Right lobe of liver (tissue), 6 donors: ENCODE data around the gene B4GALT6. TPM values are rescaled to one million over a fixed set of nuclear protein-coding genes. Genes with fewer than 3 reads are reported as not detected.

Experiments
- ATAC-seq, 4 donors: fragments of 200-7000 bp; cut with Tn5 transposase; one replicate each; pipeline ENCODE4 v1.9.1; 2020; ENCODE audit warnings: mild to moderate bottlenecking in 4 of 4, moderate library complexity in 4 of 4
- DNase-seq, 3 donors: peaks; one replicate each; pipeline ENCODE4 v3.0.0-alpha.2; 2020
- H3K27ac ChIP-seq, 3 donors: fragments of 200-600 bp; one replicate each; pipeline ENCODE4 v1.8.0; 2022
- H3K27me3 ChIP-seq, 2 donors: fragments of 200-600 bp; one replicate each; pipeline ENCODE4 v1.8.0; 2022
- H3K36me3 ChIP-seq, 4 donors: fragments of 200-600 bp; sonication (generic) in 1 of 4; one replicate each; pipeline versions ENCODE4 v1.5.1 to v1.8.0; 2017 to 2022; ENCODE audit warnings: control low read depth in 1 of 4
- H3K4me1 ChIP-seq, 4 donors: fragments of 200-600 bp; sonication (generic) in 1 of 4; one replicate each; pipeline versions ENCODE4 v1.5.1 to v1.8.0; 2017 to 2022; ENCODE audit warnings: control low read depth in 1 of 4
- H3K4me3 ChIP-seq, 3 donors: fragments of 200-600 bp; one replicate each; pipeline ENCODE4 v1.8.0; 2022
- H3K9me3 ChIP-seq, 4 donors: fragments of 200-600 bp; sonication (generic) in 1 of 4; one replicate each; pipeline versions ENCODE4 v1.5.1 to v1.8.0; 2017 to 2022; ENCODE audit warnings: control low read depth in 1 of 4
- POLR2A ChIP-seq: fragments of 450-650 bp; IDR thresholded peaks from one replicate; pipeline ENCODE4 v1.6.1; 2017; ENCODE audit warnings: antibody characterized with exemption, mild to moderate bottlenecking
- WGBS: methylation state at CpG from one replicate; pipeline ENCODE4 v1.1.6; 2018; ENCODE audit warnings: low coverage, low lambda C conversion rate; ENCODE audit not compliant: insufficient coverage; ENCODE audit errors: missing lambda C conversion rate; 5-methylcytosine and 5-hydroxymethylcytosine counted together
- intact Hi-C, 2 donors: fragments of 100-400 bp; cut with DNase I; formaldehyde crosslinking; loops; one replicate each; pipeline versions ENCODE4 v1.11.2 to v1.14.1; 2022
- total RNA-seq, 6 experiments: library from RNA; depleted of rRNA in 2 of 6; stranded (reverse); fragments of >200 nt in 2 of 6; fragmentation: NEBNext Ultra II Directional in 3 of 6; extraction: Animal tissue kit (Norgen Biotek cat#: 25700) in 3 of 6; gene quantifications; one replicate each; pipeline versions ENCODE4 v1.1.0 to v1.2.4, GENCODE V29; 2016 to 2023
- TF ChIP-seq, protein P1 (sequence below), 4 donors: fragments of 200-600 bp in 3 of 4; fragments of 450-650 bp in 1 of 4; IDR thresholded peaks; one replicate each; pipeline versions ENCODE4 v1.5.1 to v1.8.0; 2016 to 2022; ENCODE audit warnings: antibody characterized with exemption in 4 of 4, mild to moderate bottlenecking in 2 of 4
- donor health status: DM: no; HTN: yes; CAD: no.
- donor health status: DM: no; HTN: no; CAD: no.
- donor health status: DM: no; HTN: no; CAD: no.
- donor health status: DM: no; HTN: yes; CAD: no.
- donor health status: DM: no; HTN: yes; CAD: no.

B4GALT6 gene
- total RNA-seq, 6 experiments from 2014 or later: 1.7 to 4.8 (median 2.0) TPM

DNA sequence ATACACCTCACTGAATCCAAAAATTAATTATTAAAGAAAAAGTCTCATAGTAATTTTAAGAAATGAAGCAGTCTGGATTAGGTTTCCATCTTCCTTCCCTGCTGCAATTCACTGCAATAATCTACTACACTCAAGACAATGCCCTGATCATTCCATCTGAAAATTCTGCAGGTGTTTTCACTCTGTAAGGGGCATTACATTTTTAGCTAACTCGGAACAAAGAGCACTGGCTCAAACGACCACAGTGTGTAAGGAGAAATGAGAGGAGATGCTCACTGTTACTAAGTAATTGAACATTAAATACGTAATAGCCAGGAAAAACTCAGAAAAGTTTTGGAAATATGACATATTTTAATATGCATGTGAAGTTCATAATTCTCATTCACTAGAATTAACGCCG lies 1.3 kb downstream of the B4GALT6 start:
- intact Hi-C loops: no loop called here
- no peak overlapping the region for H3K27ac ChIP-seq
- no peak for ATAC-seq

GRCh38 chr18:31680831-31681568 lies 3.4 kb downstream of the B4GALT6 start:
- H3K9me3 ChIP-seq: no peaks in the 10 kb centered on the region
- WGBS: 91% methylated on average over 2 of the region's 2 CpGs
- no peak for TF ChIP-seq POLR2A
- TF ChIP-seq, protein P1, sequence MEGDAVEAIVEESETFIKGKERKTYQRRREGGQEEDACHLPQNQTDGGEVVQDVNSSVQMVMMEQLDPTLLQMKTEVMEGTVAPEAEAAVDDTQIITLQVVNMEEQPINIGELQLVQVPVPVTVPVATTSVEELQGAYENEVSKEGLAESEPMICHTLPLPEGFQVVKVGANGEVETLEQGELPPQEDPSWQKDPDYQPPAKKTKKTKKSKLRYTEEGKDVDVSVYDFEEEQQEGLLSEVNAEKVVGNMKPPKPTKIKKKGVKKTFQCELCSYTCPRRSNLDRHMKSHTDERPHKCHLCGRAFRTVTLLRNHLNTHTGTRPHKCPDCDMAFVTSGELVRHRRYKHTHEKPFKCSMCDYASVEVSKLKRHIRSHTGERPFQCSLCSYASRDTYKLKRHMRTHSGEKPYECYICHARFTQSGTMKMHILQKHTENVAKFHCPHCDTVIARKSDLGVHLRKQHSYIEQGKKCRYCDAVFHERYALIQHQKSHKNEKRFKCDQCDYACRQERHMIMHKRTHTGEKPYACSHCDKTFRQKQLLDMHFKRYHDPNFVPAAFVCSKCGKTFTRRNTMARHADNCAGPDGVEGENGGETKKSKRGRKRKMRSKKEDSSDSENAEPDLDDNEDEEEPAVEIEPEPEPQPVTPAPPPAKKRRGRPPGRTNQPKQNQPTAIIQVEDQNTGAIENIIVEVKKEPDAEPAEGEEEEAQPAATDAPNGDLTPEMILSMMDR (IDR thresholded peaks at IDR 0.05): peak in 3 of 4 donors; percentile 3 to 46 (median 23)
- H3K36me3 ChIP-seq: no peaks in the 10 kb centered on the region
- intact Hi-C loops: no loop called here
- H3K27ac ChIP-seq: no peak overlapping the region
- DNase-seq (no peak), ATAC-seq (peak in 1 of 4 donors; percentile 39)
- no peak overlapping the region for H3K4me3 ChIP-seq
- no peaks in the 10 kb centered on the region for H3K4me1 ChIP-seq
- no peaks in the 10 kb centered on the region for H3K27me3 ChIP-seq

More for the DNA sequence above, 1.3 kb downstream of the B4GALT6 start:
- no peak for TF ChIP-seq POLR2A
- TF ChIP-seq, protein P1 (IDR thresholded peaks at IDR 0.05): no peak
- Histone ChIP-seq H3K4me1 (no peaks in the 10 kb centered on the region), H3K4me3 (no peak overlapping the region), H3K9me3 (no peaks in the 10 kb centered on the region), H3K27me3 (no peaks in the 10 kb centered on the region), H3K36me3 (no peaks in the 10 kb centered on the region)
- no peak for DNase-seq
- 61% methylated on average over 5 of the region's 5 CpGs for whole genome bisulfite sequencing

DNA sequence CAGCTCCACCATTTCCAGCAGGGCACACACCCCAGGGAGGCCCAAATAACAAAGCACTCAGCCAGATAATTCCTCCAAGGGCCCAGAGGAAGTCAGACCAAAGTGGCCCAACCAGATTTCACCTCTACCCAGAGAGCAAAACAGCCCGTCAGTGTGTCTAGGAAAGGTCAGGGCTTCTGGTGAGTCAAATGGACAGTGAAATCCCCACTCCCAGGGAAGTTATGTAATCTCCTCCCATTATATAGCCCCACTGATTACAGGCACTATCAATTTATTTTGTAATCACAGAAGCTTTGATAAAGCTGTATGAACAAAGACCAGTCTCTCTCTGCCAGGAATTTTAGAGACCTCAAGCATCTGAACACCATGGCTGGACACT lies 4.0 kb downstream of the B4GALT6 start:
- no peaks in the 10 kb centered on the region for H3K4me1 ChIP-seq
- WGBS: 14% methylated on average over 1 of the region's 1 CpG

GRCh38 chr18:31679791-31680432 lies 4.5 kb downstream of the B4GALT6 start:
- H3K4me3 ChIP-seq: no peak overlapping the region
- TF ChIP-seq, protein P1 (IDR thresholded peaks at IDR 0.05): no peak
- no peak for TF ChIP-seq POLR2A
- DNase-seq (peak in 1 of 3 donors; percentile 48), ATAC-seq (peak in 3 of 4 donors; percentile 3 to 39 (median 7))
- no peaks in the 10 kb centered on the region for H3K36me3 ChIP-seq
- H3K27ac ChIP-seq: peak overlapping the region in 2 of 3 donors; percentile 20 to 52
- no peaks in the 10 kb centered on the region for H3K9me3 ChIP-seq
- WGBS: 67% methylated on average over 4 of the region's 5 CpGs
- intact Hi-C loops: no loop called here
- H3K4me1 ChIP-seq: no peaks in the 10 kb centered on the region
- no peaks in the 10 kb centered on the region for H3K27me3 ChIP-seq

More for the DNA sequence above, 4.0 kb downstream of the B4GALT6 start:
- Histone ChIP-seq H3K9me3 (no peaks in the 10 kb centered on the region), H3K36me3 (no peaks in the 10 kb centered on the region), H3K27ac (peak overlapping the region in 2 of 3 donors; percentile 20 to 52), H3K4me3 (no peak overlapping the region), H3K27me3 (no peaks in the 10 kb centered on the region)
- TF ChIP-seq POLR2A: no peak
- TF ChIP-seq, protein P1 (IDR thresholded peaks at IDR 0.05): no peak
- DNase-seq (no peak), ATAC-seq (peak in 2 of 4 donors; percentile 15 to 63)
- intact Hi-C loops: no loop called here
